ENCODE measurements around the gene GPN2.
"Not testable (repeated sequence)": the region's sequence is repeated elsewhere in the genome, so short reads cannot be mapped to it uniquely, and the experiment has no call there.

GPN2 gene

GRCh38 chr1:26857473-26858060 lies 32.5 kb downstream of the GPN2 start:
- DNase-seq (ENCODE audit: low spot score), result no peak

- DNase-seq (ENCODE audit: low spot score), result no peak
Observed at GRCh38 chr1:26856604-26857469, 33.2 kb downstream of the GPN2 start.

- DNase-seq (ENCODE audit: low spot score), result no peak
Observed at GRCh38 chr1:26856181-26856580, 33.9 kb downstream of the GPN2 start.

- no peak for DNase-seq (ENCODE audit: low spot score)
Observed at GRCh38 chr1:26855636-26856035, 34.4 kb downstream of the GPN2 start.

- no peak for DNase-seq (ENCODE audit: low spot score)
Observed at GRCh38 chr1:26854906-26855305, 35.2 kb downstream of the GPN2 start.

- DNase-seq (ENCODE audit: low spot score), result no peak
Observed at GRCh38 chr1:26853600-26853999, 36.5 kb downstream of the GPN2 start.

- DNase-seq (ENCODE audit: low spot score), result peak; percentile 94
Observed at GRCh38 chr1:26853156-26853555, 36.9 kb downstream of the GPN2 start.

GRCh38 chr1:26852701-26853100 lies 37.4 kb downstream of the GPN2 start:
- DNase-seq (ENCODE audit: low spot score), result no peak

GRCh38 chr1:26851106-26851684 lies 38.9 kb downstream of the GPN2 start:
- no peak for DNase-seq (ENCODE audit: low spot score)

GRCh38 chr1:26848941-26849774 lies 40.9 kb downstream of the GPN2 start:
- DNase-seq (ENCODE audit: low spot score), result peak; percentile 87

- DNase-seq (ENCODE audit: low spot score), result no peak
Observed at GRCh38 chr1:26848499-26848898, 41.6 kb downstream of the GPN2 start.

- not testable (repeated sequence) for DNase-seq (ENCODE audit: low spot score)
Observed at GRCh38 chr1:26847826-26848225, 42.3 kb downstream of the GPN2 start.

GRCh38 chr1:26844424-26845196 lies 45.5 kb downstream of the GPN2 start:
- DNase-seq (ENCODE audit: low spot score), result no peak

GRCh38 chr1:26839779-26840178 lies 50.3 kb downstream of the GPN2 start:
- DNase-seq (ENCODE audit: low spot score), result no peak

GRCh38 chr1:26839339-26839722 lies 50.8 kb downstream of the GPN2 start:
- no peak for DNase-seq (ENCODE audit: low spot score)

GRCh38 chr1:26838474-26839338 lies 51.4 kb downstream of the GPN2 start:
- DNase-seq (ENCODE audit: low spot score), result no peak

- not testable (repeated sequence) for DNase-seq (ENCODE audit: low spot score)
Observed at GRCh38 chr1:26837665-26838064, 52.4 kb downstream of the GPN2 start.

GRCh38 chr1:26833432-26834405 lies 56.4 kb downstream of the GPN2 start:
- no peak for DNase-seq (ENCODE audit: low spot score)

GRCh38 chr1:26832249-26832960 lies 57.7 kb downstream of the GPN2 start:
- DNase-seq (ENCODE audit: low spot score), result no peak

All from AG08395 (cell line).